Stimulated activated CD4-positive, alpha-beta T cell treated with anti-CD3 and anti-CD28 coated beads, Interleukin-2, amount 100 ng/mL, for 48 hours (primary cell): ENCODE measurements around the gene TPO.
"Not testable (repeated sequence)": the region's sequence is repeated elsewhere in the genome, so short reads cannot be mapped to it uniquely, and the experiment has no call there.

ENCODE experiments used
- DNase-seq, 2 donors: peaks; one replicate each; pipeline ENCODE4 v3.0.0-alpha.2; 2020

Gene TPO

DNA sequence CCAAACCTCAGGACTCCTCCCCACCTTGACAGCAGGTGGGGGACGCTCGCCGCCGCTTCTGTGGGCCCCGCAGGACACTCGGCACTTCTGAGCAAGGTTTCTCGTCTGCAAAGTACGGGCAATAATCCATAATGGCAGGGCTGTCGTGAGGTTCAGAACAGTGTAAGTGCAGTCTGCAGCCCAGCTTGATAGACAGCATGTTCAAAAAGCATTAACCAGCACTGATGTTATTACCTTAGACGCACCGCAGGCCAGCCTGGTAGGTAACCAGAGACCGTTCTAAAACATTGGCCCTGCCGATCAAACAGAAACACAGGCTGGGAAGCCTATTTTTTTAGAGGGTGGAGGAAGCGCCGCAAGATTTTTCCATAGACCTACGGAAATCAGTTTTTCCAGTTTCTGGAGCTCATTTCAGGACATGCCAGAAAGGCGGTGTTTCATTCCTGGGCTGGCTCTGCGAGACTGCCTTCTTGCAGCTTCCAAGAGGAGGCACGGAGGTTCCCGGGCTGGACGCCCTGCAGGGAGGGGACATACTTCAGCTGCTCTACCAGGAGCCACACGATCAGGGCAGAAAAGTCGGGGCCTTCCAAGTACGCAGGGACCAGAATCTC lies 148.7 kb downstream of the TPO start:
- DNase-seq, result no peak

DNA sequence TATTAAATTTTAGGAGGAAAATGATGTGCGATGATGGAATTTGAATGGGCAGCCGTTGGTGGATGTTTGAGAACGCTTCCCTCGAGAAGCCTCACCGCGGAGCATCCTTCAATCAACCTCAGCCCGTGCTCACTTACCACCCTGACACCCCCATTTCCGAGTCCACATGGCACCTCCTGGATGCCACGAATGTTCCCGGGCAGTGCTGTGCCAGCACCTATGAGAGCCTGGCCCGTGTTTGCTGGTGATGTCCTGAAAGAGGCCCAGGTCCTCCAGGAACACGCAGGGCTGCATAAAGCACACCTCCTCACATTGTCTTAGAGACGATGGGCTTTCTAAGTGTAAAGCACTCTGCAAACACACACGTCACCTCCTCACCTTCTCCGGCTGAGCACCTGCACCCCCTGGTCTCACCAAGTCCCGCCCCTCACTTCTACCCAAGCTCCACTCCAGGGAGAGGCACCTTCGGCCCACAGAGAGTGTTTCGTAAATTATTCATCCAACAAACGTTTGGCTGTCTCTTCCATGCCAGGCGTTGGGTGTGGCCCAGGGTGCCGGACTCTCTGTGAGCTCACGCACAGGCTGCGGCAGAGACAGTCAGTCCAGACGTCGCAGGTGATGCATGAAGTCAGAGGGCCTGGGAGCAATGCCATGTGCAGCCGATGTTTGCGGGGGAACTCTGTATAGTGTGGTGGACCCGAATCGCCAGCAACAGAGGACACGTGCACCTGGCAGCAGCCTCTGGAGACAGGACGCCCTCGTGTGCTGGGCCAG lies 150.0 kb downstream of the TPO start:
- no peak for DNase-seq

DNA sequence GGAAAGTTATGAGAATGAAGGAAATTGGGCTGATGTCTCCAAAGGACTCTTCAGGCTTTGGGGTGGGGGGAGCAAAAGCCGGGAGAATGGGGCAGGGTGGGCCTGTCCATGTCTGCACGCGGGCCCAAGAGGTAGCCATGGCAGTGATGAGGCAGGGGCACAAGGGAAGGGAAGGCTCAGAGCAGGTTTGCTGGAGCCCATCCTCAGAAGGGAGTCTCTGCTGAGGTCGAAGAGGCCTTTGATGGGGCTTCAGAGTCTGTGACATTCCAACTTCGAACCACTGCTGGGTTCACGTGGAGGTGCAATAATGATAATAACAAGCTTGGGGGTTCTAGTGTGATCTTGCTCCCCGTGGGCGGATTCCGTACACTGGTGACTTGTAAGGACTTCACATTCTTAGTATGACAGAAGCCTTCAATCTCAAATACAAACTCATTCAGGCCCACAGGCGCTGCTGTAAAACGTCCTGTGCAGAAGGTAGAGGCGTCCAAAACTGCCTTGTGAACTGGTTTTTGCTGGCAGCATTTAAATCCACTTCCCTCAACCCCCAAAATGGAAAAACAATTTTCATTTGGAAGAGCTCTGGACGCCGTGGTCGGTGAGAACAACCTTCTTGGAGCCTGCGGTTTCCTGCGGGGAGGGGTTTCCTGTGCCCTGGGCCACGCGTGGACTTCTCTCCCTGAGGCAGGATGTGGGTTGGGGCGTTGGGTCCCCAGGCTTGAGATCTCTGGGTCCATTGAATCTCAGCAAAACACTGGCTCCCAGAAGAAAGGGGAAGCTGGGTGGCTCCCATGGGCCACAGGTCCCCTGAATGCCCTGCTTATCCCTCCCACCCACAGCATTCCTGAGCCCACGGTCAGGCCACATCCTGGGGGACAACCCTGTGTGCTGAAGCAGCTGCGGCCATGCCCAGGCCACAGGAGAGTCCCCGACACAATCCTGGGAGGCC lies 151.0 kb downstream of the TPO start:
- no peak for DNase-seq

DNA sequence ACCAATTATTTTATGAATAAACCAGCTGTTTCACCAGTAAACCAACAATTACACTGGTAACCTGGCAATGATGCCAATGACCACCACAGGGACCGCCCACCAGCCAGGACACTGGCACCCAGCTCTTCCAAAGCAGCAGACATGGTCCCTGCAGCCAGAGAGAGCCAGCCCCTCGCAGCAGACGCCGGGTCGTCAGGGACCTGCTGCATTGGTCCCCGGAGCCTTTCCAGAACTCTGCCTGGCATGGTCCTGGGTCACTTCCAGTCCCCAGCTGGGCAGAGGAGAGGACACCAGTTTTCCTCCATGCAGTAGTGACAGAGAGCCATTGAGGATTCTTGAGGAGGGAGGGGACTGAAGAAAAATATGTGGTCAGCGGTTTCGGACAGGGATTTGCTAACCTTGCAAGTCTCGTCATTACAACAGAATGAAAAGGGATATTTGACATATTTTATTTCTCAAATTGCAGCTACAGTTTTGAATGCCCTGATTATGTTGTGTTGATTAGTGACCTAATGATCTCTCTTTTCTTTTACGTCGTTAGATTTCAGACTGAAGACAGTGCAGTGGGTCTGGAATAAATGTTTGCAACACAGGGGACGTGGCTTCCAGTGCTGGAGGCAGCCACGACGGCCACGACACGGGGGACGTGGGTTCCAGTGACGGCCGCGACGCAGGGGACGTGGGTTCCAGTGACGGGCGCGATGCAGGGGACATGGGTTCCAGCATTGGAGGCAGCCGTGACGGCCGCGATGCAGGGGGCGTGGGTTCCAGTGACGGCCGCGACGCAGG lies 154.5 kb downstream of the TPO start:
- no peak for DNase-seq

DNA sequence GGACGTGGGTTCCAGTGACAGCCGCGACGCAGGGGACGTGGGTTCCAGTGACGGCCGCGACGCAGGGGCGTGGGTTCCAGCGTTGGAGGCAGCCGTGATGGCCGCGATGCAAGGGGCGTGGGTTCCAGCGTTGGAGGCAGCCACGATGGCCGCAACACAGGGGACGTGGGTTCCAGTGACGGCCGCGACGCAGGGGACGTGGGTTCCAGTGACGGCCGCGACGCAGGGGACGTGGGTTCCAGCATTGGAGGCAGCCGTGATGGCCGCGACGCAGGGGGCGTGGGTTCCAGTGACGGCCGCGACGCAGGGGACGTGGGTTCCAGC lies 155.0 kb downstream of the TPO start:
- not testable (repeated sequence) for DNase-seq

DNA sequence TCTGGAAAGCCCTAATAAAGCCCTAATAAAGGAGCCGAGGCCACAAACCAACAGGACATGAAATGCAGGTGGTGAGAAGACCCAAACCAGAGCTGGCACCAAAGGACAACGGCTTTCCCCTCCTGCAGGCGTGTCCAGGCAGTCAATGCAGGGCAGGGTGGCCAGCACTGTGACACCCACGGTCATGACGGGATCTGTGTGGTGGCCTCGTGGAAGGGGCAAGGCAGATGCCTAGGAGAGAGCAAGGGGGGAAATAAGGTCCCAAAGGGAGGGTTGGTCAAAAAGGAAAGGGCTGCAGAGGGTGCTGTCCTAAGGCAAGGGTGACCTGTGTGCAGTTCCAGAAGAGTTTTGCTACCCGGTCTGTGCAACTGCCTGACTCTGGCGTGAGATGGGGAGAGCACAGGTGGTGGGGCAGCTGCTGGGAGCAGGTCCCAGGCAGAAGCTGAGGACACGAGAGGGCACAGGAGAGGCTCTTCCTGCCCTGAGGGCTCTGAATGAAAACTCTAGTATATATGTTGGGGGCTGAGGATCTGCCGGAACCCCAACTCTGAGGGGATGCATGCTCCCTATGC lies 156.7 kb downstream of the TPO start:
- no peak for DNase-seq

DNA sequence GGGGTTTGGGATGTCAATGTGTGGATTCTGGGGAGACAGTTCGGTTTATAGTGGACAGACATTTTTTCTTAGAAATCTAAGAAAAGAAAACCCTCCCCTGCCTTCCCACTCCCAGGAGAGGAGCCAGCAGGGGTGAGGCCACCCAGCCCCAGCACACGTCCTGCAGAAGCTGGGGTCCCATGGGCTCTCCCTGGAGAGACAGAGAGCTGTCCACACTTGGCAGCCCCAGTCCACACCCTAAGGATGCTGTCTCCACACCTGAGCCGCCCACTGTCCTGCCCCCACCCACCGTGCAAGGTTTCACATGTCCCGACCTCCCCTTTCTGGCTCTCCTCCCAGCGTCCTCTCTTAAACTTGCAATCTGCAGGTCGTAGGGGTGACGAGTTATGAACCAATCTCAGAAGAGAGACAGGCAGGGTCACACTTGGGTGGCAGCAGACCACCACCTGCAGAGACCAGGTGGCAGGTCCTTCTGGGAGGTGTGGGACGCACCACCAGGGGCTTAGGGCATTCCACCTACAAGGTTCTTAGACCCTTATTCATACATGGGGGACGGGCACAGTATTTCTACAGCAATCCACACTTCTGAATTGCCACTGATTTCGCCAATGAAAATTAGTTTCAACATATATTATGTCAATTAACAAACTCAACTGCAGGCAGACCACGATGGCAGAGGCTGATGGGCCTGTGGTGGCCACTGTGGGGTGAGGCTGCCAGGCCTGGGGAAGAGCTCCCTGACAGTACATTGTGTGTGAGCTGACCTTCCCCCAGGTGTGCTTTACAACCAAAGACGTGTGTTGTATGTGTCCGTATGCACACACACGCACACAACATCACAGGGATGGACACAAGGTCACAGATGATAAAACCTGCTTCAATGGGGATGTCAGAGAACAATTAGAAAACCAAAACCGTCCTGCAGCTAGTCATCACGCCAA lies 158.5 kb downstream of the TPO start:
- no peak for DNase-seq

DNA sequence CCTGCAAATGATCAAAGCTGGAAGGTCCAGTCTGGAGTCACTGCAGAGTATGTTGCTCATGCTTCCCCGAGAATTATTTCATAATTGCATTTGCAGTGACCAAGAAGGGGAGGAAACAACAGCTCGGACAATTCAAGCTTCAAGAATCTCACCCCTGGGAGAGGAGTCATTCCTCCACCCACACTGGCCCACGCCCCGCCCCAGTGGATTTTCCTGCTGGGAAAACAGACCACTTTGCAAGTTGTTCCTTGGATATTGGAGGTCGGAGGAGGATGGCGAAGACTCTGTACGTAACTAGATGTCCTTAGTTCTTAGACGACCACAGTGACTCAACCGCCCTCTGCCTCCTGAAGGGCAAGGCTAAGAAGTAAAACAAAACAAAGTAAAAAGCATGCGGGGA lies 159.4 kb downstream of the TPO start:
- DNase-seq, result no peak

DNA sequence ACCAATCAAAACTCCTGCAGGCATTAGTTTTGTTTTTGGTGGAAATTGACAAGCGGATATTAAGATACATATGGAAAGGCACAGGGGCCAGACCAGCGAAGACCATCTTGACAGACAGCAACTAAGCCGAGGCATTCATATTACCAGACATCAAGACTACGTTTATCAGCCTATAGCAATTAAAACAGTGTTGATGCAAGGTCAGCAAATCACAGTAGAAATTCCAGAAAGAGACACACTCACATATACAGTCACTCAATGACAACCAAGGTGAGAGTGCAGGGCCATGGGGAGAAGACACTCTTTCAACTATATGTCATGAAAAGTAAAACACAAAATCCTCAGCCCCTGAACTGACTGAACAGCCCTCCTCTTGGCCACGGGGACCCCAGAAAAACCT lies 164.6 kb downstream of the TPO start:
- DNase-seq, result no peak

DNA sequence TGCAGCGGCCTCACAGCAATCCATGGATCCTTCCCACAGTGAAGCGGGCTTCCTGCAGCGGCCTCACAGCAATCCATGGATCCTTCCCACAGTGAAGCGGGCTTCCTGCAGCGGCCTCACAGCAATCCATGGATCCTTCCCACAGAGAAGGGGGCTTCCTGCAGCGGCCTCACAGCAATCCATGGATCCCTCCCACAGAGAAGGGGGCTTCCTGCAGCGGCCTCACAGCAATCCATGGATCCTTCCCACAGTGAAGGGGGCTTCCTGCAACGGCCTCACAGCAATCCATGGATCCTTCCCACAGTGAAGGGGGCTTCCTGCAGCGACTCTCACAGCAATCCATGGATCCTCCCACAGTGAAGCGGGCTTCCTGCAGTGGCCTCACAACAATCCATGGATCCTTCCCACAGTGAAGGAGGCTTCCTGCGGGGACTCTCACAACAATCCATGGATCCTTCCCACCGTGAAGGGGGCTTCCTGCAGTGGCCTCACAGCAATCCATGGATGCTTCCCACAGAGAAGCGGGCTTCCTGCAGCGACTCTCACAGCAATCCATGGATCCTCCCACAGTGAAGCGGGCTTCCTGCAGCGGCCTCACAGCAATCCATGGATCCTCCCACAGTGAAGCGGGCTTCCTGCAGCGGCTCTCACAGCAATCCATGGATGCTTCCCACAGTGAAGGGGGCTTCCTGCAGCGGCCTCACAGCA lies 168.1 kb downstream of the TPO start:
- not testable (repeated sequence) for DNase-seq

DNA sequence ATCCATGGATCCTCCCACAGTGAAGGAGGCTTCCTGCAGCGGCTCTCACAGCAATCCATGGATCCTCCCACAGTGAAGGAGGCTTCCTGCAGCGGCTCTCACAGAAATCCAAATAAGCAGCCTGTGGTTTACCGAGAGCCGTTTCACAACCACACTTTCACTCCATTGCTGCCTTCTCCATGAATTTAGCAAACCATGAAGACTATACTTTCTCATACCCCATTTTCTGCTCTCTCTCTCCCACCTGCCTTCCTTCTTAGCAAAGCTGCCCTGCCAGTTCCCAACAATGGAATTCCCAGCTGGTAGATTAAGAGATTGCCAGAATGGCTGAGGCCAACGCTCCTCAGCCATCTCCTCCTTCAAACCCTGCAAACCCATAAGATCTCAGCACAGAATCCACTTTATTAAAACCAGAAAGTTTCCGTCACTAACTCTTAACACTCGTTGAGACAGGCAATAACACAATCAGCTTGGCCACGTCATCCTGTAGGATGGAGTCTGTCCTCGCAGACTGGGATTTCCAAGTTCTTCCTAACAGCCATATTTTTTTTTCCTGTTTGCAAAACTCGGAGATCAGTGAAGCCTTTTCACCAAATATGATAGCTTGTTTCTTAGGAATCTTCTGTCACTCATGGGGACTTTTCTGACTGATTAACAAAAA lies 168.8 kb downstream of the TPO start:
- DNase-seq, result no peak

DNA sequence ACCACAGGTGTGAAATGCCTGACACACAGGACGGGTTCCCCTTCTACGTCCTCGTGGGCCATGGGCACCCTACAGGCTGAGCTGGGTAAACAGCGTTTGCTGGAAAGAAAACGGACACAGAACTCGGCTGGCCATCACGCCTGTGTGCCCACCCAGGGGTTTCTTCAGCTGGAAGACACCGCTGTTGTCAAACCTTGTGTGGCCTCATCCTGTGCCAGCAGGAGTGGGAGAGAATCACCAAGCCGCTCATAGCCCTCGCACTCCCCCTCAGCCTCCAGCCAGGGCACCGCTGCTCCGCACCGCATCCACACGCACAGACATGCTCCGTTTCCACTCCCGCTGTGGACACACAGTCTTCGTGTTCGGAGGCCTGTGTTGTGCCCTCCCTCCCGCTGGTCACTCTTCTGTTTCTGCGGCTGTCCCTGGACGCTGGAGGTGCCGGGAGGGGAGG lies 169.7 kb downstream of the TPO start:
- no peak for DNase-seq

DNA sequence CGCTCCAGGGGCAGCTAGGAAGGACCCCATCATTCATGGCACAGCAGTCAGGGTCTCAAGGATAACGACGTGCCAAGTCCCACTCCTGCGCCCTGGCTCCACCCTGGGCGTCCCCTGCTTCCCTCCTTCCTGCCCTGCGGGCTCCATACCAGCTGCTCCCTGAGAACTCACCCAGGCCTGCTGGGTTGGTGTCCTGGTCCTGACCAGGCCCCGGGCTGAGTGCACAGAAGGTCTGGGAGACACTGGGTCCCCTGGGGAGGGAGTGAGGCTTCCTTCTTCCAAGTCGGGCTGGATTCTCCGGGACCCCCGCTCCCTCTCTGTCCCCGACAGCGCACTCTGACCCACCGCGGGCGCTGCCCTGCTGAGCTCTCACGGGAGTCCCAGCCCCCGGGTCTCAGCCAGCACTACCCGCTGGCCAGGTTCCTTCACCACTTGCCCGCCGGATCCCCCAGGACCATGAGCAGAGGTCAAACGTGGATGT lies 170.8 kb downstream of the TPO start:
- no peak for DNase-seq

DNA sequence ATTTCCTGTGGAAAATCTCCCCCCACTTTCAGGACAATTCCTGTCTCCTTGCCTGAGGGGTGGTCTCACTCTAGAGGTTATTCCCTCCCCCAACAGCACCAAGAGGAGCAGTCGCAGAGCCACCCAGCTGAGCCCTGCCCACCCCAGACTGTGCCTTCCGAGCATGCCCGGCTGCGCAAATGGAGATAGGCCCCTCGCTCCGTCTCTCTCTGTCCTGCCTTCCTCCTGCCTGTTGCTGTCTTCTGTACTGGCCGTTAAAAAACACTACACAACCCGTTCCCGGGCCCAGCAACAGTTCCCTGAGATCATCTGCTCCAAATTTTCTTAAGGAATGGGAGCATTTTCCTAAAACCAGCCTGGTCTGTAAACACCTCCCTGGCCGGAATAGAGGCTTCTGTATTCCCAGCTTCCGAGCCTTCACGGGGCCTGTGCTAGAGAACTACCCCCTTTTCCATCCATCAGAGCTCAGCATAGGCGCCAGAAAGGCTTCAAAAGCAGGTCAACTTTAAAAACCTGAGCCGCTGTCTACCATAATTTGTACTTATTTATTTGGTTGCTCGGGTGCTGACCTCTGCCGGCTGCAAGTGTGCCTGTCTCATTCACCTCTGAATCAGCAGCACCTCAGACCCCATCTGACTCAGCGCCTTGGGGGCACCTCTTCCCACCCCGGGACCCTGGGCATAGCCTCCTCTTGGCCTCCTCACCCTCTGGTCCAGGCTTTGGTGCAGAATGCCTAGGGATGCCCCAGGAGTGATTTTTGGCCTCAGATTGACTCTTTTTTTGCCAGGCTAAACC lies 171.6 kb downstream of the TPO start:
- DNase-seq, result no peak

DNA sequence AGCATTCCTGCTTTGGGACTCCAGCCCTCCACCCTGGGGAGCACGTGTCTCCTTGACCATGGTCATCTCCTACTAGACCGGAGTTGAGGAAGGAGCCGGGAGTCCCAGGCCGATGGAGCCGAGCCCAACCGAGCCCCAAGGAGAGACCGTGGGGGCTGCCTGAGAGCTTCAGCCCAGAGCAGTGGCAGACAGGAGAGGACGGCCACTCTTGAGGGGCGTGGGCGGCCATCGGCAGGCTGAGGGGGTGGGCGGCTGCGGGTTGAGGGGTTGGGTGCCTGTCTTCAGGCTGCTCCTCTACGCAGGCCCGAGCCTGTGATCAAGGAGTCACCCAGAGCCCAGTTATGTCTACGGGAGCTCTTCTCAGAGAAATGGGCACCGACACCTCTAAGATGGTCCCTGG lies 172.4 kb downstream of the TPO start:
- no peak for DNase-seq

DNA sequence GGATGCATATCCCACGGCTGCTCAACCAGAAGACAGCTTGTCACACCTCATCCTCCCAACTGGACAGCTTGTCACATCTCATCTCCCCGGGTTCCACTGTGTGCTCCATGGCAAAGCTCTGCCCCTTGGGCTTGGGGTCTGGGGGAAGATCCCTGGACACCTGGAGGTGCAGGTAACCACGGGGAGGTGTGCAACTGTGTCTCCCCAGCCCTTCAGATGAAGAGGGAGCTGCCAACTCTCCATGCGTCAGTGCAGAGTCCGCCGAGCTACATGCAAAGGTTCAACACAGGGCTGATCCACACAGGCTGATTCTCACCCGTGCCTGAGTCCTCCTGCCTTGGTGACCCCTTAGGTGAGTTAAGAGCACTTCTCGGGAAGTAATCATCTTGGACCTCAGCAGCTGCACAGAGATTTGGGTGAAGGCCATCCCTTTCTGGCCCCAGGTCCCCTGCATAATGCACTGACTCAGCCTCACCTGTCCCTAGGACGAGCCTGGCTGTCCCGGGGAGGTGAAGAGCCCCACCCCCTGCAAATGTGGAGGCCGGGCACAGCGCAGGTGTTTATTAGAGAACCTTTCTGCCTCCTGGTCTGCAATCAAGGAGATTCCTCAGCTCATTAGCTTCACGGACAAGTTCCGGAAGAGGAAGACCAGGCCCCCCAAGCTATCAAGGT lies 173.1 kb downstream of the TPO start:
- no peak for DNase-seq

DNA sequence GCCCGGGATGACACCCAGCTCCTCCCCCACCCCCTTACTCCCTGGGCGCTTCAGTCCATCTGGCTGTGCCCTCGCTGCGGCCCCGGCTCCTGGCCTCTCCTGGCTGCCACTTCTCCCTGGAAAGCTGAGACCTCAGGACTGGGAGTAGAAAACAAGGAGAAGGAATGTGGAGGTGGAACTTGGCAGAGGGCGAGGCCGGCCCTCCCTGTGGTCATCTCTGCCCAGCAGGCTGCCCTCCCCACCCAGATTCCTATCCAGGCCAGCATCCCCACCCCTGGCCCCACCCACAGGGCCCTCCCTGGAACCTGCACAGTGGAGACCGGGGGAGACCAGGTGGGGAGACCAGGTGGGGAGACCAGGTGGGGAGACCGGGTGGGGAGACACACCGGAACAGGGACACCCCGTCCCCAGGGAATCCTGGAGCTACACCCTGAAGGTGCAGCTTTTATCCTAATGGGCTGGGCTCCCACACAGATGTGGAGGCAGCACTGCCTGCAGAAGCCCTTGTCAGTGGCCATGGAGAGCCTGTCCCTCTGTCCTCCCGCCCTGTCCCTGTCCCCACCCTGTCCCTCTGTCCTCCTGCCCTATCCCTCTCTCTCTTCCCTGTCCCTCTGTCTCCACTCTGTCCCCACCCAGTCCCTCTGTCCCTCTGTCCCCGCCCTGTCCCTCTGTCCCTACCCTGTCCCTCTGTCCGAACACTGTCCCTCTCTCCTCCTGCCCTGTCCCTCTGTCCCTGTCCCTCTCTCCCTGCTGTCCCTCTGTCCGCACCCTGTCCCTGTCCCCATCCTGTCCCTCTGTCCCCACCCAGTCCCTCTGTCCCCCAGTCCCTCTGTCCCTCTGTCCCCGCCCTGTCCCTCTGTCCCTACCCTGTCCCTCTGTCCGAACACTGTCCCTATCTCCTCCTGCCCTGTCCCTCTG lies 173.9 kb downstream of the TPO start:
- DNase-seq, result no peak
